ENCODE measurements around the gene ARX. TPM values are rescaled to one million over a fixed set of nuclear protein-coding genes. Genes with fewer than 3 reads are reported as not detected.

ARX gene
- total and polyA plus RNA-seq, 2 experiments from 2014 or later = 0.11 TPM; not detected in 1

GRCh38 chrX:25007059-25008053 lies 8.4 kb downstream of the ARX start:
- H3K9me3 ChIP-seq (ENCODE audit: low read depth) = no peaks in the 10 kb centered on the region
- WGBS (ENCODE audit: low lambda C conversion rate, missing lambda C conversion rate) = 5% methylated on average over 46 of the region's 64 CpGs
- H3K4me2 ChIP-seq = peak overlapping the region; percentile 72
- no peak overlapping the region for H3K27ac ChIP-seq
- TF ChIP-seq EZH2 (IDR thresholded peaks at IDR 0.05; ENCODE audit: borderline replicate concordance) (peak; percentile 99), CTCF (IDR thresholded peaks at IDR 0.05; ENCODE audit: poor library complexity) (no peak), EZH2phosphoT487 (IDR thresholded peaks at IDR 0.05; ENCODE audit: low read depth, severe bottlenecking, unreplicated experiment) (peak; percentile 89)
- H3K79me2 ChIP-seq = no peaks in the 10 kb centered on the region
- H3K4me1 ChIP-seq (ENCODE audit: insufficient read depth) = peaks cover 34% of the 10 kb centered on the region
- no peak overlapping the region for H3K4me3 ChIP-seq
- H3K36me3 ChIP-seq (replicated peaks; ENCODE audit: insufficient read depth, low read depth) = no peaks in the 10 kb centered on the region
- no peaks in the 10 kb centered on the region for H3K9me2 ChIP-seq (replicated peaks; ENCODE audit: insufficient read depth)
- H3K27me3 ChIP-seq = peaks cover 98% of the 10 kb centered on the region
- H4K20me1 ChIP-seq (ENCODE audit: insufficient read depth, poor library complexity, severe bottlenecking) = no peaks in the 10 kb centered on the region
- DNase-seq (ENCODE audit: low spot score) = no peak
- H2AFZ ChIP-seq = peak overlapping the region; percentile 25

- Histone ChIP-seq H2AFZ (peak overlapping the region; percentile 25), H3K36me3 (replicated peaks; ENCODE audit: insufficient read depth, low read depth) (no peaks in the 10 kb centered on the region), H3K4me1 (ENCODE audit: insufficient read depth) (peaks cover 33% of the 10 kb centered on the region), H3K27ac (no peak overlapping the region), H3K9me3 (ENCODE audit: low read depth) (no peaks in the 10 kb centered on the region), H4K20me1 (ENCODE audit: insufficient read depth, poor library complexity, severe bottlenecking) (no peaks in the 10 kb centered on the region), H3K4me2 (peak overlapping the region; percentile 83), H3K79me2 (no peaks in the 10 kb centered on the region), H3K9me2 (replicated peaks; ENCODE audit: insufficient read depth) (no peaks in the 10 kb centered on the region), H3K4me3 (no peak overlapping the region), H3K27me3 (peaks cover 98% of the 10 kb centered on the region)
- DNase-seq (ENCODE audit: low spot score) = no peak
- TF ChIP-seq EZH2phosphoT487 (IDR thresholded peaks at IDR 0.05; ENCODE audit: low read depth, severe bottlenecking, unreplicated experiment) = peak; percentile 56
- TF ChIP-seq EZH2 (IDR thresholded peaks at IDR 0.05; ENCODE audit: borderline replicate concordance) = no peak
- 4% methylated on average over 7 of the region's 7 CpGs for WGBS (ENCODE audit: low lambda C conversion rate, missing lambda C conversion rate)
Measured at GRCh38 chrX:25006586-25007058, 9.1 kb downstream of the ARX start.

- no peak for TF ChIP-seq CTCF (IDR thresholded peaks at IDR 0.05; ENCODE audit: poor library complexity)
- TF ChIP-seq EZH2 (IDR thresholded peaks at IDR 0.05; ENCODE audit: borderline replicate concordance) = peak; percentile 95
- TF ChIP-seq EZH2phosphoT487 (IDR thresholded peaks at IDR 0.05; ENCODE audit: low read depth, severe bottlenecking, unreplicated experiment) = peak; percentile 86
- Histone ChIP-seq H3K9me3 (ENCODE audit: low read depth) (no peaks in the 10 kb centered on the region), H3K79me2 (no peaks in the 10 kb centered on the region), H4K20me1 (ENCODE audit: insufficient read depth, poor library complexity, severe bottlenecking) (no peaks in the 10 kb centered on the region), H2AFZ (peak overlapping the region; percentile 40), H3K4me2 (peak overlapping the region; percentile 83), H3K27ac (no peak overlapping the region), H3K4me1 (ENCODE audit: insufficient read depth) (peaks cover 33% of the 10 kb centered on the region), H3K36me3 (replicated peaks; ENCODE audit: insufficient read depth, low read depth) (no peaks in the 10 kb centered on the region), H3K9me2 (replicated peaks; ENCODE audit: insufficient read depth) (no peaks in the 10 kb centered on the region), H3K27me3 (peaks cover 98% of the 10 kb centered on the region), H3K4me3 (peak overlapping the region; percentile 4)
- WGBS (ENCODE audit: low lambda C conversion rate, missing lambda C conversion rate) = 2% methylated on average over 53 of the region's 72 CpGs
- DNase-seq (ENCODE audit: low spot score) = no peak
Measured at GRCh38 chrX:25005382-25006185, 10.2 kb downstream of the ARX start.

Measured in hepatocyte (in vitro differentiated cells).